HEK293 (cell line): ENCODE measurements around the gene PTBP1.

Experiments used
- KLF1 ChIP-seq: fragments of 450-650 bp; formaldehyde crosslinking; IDR thresholded peaks from 2 replicates; pipeline ENCODE4 v1.5.1; 2016; ENCODE audit warnings: missing biosample characterization, missing genetic modification characterization
- SP2 ChIP-seq: fragments of 450-650 bp; formaldehyde crosslinking; IDR thresholded peaks from 2 replicates; pipeline ENCODE4 v1.5.1; 2016; ENCODE audit warnings: missing biosample characterization, missing genetic modification characterization
- SP7 ChIP-seq: fragments of 450-650 bp; formaldehyde crosslinking; IDR thresholded peaks from 2 replicates; pipeline ENCODE4 v1.5.1; 2016; ENCODE audit warnings: missing biosample characterization, missing genetic modification characterization
- ZEB2 ChIP-seq: fragments of 450-650 bp; formaldehyde crosslinking; IDR thresholded peaks from 2 replicates; pipeline ENCODE4 v1.5.1; 2016; ENCODE audit warnings: missing biosample characterization, missing genetic modification characterization
- ZNF366 ChIP-seq: fragments of 450-650 bp; formaldehyde crosslinking; conservative IDR thresholded peaks from 2 replicates; pipeline ENCODE4 v1.5.1; 2016; ENCODE audit warnings: missing biosample characterization, missing genetic modification characterization
- TF ChIP-seq, protein P1 (sequence below): fragments of 450-650 bp; formaldehyde crosslinking; IDR thresholded peaks from 2 replicates; pipeline ENCODE4 v1.5.1; 2016; ENCODE audit warnings: missing biosample characterization, missing genetic modification characterization
- TF ChIP-seq, protein P2 (sequence below): fragments of 450-650 bp; formaldehyde crosslinking; IDR thresholded peaks from 2 replicates; pipeline ENCODE4 v1.5.1; 2016; ENCODE audit warnings: missing biosample characterization, missing genetic modification characterization

DNA sequence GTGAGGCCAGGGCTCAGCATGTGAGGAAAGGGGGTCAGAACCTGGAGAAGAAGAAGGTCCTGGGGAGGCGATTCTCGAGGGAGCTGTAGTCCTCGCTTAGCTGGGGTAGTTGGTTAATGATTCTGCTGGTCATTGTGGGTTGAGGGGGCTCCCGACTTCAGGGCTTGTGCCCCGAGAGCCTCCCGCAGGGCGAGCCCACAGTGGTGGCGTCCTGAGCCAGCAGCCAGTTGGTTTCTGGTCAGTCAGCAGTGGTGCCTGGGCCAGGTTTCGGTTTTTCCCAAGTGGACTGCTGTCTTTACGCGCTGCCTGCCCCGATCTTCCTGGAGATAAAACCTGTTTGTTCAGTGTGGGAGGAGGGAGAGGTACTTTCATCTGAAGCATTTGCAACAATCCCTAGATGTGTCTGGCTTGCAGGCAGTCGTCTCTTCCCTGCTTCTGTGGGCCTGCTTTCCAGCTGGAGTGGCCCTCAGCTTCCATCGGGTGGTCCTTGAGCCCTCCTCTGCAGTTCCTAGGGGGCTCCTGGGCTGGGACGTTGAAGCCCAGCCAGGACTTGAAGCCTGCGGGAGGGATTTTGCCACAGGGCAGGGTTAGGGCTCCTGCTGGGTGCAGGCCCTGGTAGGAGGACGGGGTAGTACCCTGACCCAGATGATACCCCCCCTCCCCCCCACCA lies 3.2 kb downstream of the PTBP1 start:
- TF ChIP-seq ZNF366 (no peak), ZEB2 (tag by site-specific recombination) (no peak), KLF1 (tag by site-specific recombination) (no peak), SP7 (tag by site-specific recombination) (no peak), SP2 (no peak)
- TF ChIP-seq, protein P1, sequence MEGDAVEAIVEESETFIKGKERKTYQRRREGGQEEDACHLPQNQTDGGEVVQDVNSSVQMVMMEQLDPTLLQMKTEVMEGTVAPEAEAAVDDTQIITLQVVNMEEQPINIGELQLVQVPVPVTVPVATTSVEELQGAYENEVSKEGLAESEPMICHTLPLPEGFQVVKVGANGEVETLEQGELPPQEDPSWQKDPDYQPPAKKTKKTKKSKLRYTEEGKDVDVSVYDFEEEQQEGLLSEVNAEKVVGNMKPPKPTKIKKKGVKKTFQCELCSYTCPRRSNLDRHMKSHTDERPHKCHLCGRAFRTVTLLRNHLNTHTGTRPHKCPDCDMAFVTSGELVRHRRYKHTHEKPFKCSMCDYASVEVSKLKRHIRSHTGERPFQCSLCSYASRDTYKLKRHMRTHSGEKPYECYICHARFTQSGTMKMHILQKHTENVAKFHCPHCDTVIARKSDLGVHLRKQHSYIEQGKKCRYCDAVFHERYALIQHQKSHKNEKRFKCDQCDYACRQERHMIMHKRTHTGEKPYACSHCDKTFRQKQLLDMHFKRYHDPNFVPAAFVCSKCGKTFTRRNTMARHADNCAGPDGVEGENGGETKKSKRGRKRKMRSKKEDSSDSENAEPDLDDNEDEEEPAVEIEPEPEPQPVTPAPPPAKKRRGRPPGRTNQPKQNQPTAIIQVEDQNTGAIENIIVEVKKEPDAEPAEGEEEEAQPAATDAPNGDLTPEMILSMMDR: no peak
- TF ChIP-seq, protein P2, sequence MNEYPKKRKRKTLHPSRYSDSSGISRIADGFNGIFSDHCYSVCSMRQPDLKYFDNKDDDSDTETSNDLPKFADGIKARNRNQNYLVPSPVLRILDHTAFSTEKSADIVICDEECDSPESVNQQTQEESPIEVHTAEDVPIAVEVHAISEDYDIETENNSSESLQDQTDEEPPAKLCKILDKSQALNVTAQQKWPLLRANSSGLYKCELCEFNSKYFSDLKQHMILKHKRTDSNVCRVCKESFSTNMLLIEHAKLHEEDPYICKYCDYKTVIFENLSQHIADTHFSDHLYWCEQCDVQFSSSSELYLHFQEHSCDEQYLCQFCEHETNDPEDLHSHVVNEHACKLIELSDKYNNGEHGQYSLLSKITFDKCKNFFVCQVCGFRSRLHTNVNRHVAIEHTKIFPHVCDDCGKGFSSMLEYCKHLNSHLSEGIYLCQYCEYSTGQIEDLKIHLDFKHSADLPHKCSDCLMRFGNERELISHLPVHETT (tag by site-specific recombination): no peak
